GM21526 (cell line): Measurements from ENCODE around the gene HOOK1.
A peak's percentile ranks its signal among the peaks of the same experiment; 100 is the strongest.
"Not testable (repeated sequence)": the region's sequence is repeated elsewhere in the genome, so short reads cannot be mapped to it uniquely, and the experiment has no call there.

Source experiments
- ATAC-seq: cut with Tn5 transposase; IDR thresholded peaks from one replicate; pipeline ENCODE4 v1.9.1; 2021; ENCODE audit warnings: moderate library complexity; ENCODE audit not compliant: unreplicated experiment, low FRiP score

Gene HOOK1

GRCh38 chr1:59880735-59881134, 66.0 kb downstream of the HOOK1 start:
- ATAC-seq = no peak

- ATAC-seq = no peak
Observed at GRCh38 chr1:59885160-59885832, 70.5 kb downstream of the HOOK1 start.

DNA sequence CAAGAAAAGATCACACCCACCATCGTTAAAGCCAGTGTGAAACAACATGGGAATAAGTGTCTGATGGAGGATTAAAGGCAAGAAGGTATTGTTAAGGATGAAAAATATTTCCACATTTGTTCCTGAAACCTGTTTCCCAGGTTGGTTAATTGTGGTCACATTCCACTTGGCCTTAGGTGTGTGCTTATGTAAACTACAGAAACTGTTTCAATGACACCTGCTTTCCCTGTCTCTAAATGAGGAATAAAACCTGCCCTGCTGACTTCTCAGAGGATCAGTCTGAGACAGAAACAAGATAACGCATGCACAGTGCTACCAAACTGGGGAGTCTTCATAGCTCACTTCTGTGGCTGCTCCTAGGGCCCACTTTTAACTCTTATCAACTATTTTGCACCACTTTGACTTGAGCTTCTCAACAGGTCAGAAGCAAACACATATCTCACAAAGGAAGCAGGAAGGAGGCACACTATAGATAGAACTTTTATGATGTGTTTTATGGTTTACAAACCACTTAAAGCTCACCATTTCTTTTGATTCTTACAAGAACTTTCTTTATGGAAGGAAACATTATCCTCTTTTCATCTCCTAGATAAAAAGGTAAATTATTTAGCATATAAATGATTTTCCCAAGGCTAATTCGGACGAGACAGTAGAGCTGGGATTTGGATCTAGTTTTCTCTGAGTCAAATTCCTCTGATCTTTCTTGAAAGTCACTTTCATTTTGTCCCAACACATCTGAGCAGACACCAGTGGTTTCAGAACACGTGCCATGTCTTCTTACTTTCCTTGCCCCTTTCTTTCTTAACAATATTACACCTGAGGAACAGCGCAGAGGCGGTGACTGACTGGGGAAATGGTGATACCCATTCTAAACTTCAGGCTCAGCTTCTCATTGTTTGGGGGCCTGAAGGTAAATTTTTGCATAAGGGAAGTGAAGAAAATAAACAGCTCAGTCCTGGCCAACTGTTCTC, 78.4 kb downstream of the HOOK1 start:
- no peak for ATAC-seq

GRCh38 chr1:59897165-59897564, 82.4 kb downstream of the HOOK1 start:
- ATAC-seq = no peak

DNA sequence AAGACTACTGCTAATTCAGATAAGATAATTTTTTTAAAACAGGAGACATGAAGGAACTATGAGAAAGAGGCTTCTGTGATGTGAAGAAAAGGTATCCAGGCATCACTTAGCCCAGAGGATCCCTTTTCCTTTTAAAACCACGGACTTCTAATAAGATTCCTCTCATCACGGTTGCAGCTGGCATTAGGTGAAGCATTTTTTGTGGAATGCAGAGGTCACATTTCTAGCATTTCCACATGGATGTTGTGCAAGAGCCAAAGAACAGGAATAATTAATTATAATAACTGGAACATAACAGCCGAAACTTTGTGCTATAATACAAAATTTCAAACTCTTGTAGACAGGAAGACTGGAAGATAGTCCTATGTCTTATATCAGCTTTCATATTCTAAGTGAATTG, 84.2 kb downstream of the HOOK1 start:
- ATAC-seq = no peak

DNA sequence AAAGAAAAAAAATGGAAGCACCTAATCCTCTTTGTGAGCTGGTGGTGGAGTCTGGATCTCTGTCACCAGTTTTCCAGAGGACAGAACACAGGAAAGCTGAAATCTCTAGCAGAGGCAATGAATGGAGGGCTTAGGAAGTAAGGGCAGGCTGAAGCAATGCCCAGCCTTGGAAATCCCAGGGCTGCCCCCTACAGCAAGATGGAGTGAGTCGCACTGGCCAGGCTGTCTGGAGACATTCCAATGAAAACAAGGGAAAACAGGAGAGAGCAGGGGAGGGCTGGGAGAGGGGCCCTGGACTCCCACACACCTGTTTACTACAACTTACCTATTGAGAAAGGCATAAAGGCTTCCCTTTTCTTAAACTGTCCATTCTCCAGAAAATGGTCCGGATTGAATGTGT, 85.9 kb downstream of the HOOK1 start:
- ATAC-seq = no peak

DNA sequence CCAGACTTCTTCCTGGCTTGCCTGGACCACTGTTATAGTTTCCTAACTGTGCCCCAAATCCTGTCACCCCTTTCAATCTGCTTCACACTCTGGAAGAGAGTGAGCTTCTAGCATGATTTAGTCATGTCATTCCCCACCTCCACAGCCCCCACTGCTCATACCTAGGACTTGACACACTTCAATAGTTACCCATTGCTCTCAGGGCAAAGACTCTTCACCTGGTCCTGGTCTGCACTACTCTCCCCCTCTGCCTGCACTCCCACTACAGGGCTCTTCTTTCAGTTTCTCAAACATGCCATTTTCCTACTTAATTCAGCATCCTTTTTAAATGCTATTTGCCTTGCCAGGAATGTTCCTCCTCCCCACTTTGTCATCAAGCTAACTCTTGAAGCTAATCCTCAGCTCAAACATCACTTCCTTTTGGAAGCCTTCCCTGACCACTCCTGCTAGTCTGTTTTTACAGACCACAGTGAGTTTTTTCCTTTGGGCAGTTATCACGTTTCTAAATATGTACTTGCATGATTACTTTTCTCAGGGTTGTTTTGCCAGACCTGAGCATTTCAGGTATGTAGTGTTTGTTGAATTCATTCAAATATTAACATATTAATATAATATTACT, 87.1 kb downstream of the HOOK1 start:
- no peak for ATAC-seq

- ATAC-seq = peak; percentile 71
Observed at GRCh38 chr1:59903141-59903754, 88.5 kb downstream of the HOOK1 start.

GRCh38 chr1:59906931-59907330, 92.2 kb downstream of the HOOK1 start:
- ATAC-seq = no peak

DNA sequence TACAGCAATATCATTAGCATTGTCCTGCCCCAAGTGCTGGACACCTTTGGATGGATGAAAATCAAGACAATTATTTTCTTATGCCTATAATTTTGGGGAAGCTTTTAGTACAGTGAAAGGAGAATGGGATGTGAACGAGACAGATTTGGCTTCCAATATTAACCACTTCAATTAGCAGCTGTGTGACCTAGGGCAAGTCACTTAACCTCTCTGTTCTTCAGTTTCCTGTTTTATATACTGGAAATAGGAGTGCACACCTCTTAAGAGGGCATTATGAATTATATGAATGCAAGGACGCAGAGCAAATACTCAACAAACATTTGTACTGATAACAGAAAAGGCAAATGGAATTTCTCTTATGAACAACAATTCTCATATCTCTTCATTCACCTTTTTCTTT, 93.3 kb downstream of the HOOK1 start:
- no peak for ATAC-seq

GRCh38 chr1:59908682-59909081, 93.9 kb downstream of the HOOK1 start:
- no peak for ATAC-seq

DNA sequence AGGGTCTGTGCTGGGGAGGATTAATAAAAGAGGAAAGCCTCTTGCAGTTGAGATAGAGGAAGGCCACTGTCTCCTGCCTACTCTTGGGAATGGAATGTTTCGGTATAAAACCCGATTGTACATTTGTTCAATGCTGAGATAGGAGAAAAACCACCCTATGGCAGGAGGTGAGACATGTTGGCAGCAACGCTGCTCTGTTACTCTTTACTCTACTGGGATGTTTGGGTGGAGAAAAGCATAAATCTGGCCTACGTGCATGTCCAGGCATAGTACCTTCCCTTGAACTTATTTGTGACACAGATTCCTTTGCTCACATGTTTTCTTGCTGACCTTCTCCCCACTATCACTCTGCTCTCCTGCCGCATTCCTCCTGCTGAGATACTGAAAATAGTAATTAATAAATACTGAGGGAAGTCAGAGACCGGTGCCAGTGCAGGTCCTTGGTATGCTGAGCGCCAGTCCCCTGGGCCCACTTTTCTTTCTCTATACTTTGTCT, 100.1 kb downstream of the HOOK1 start:
- ATAC-seq = not testable (repeated sequence)

DNA sequence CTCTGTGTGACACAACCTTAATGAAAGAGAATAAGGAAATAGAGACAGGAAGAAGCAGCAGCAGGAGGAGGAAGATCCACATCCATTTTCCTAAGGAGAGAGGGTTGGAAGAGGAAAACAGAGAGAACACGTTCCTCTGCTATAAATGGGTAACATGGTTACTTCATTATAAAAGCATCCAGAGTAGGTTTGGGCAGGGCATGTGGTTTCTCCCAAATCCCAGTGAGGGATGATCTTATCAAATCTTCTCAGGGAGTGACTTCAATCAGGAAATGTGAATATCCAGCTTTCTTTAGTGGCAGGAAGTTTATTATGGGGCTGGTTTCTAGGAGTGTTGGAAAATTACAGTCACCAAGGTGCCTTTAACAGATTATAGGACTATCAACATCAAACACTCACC, 100.8 kb downstream of the HOOK1 start:
- no peak for ATAC-seq

DNA sequence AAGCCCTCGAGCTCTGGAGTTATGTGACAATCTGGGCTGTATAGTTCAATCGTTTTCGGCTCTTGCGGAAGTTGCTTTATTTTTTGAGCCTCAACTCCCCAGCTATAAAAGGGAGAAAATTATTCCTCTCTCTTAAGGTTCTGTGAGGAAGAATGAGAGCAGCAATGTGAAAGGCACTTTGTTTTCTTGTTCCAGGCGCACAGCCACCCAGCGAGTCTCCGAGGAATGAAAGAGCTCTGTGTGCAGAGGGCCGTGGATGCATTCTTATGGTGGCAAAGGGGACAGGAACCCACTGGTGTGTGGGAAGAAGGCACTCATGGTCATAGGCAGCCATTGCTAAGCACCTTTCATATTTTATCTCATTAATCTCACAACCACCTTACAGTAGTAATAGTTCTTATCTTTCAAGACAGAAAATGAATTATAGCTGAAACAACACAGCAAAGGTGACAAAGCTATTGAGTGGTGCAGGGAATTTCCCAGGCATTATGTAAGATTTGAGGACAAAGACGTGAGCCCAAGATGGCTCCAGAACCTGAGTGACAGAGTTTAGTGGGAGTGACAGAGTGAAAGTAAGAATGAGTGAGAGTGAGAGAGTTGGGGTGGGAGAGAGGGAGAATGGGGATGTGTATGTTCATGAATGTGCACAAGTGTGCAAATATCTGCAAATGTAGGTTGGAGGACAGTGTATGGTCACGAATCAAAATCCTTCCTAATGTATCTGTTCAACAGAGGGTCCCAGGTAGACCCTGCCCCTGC, 102.5 kb downstream of the HOOK1 start:
- ATAC-seq = no peak

GRCh38 chr1:59917785-59918180, 103.0 kb downstream of the HOOK1 start:
- no peak for ATAC-seq

GRCh38 chr1:59919746-59920145, 105.0 kb downstream of the HOOK1 start:
- ATAC-seq = no peak

- not testable (repeated sequence) for ATAC-seq
Observed at GRCh38 chr1:59921258-59921899, 106.6 kb downstream of the HOOK1 start.

- no peak for ATAC-seq
Observed at GRCh38 chr1:59924653-59925052, 109.9 kb downstream of the HOOK1 start.
